Right lobe of liver (tissue), 6 donors: ENCODE results near the gene FILIP1L. TPM values are rescaled to one million over a fixed set of nuclear protein-coding genes. Genes with fewer than 3 reads are reported as not detected.

ENCODE experiments used
- ATAC-seq, 4 donors: fragments of 200-7000 bp; cut with Tn5 transposase; one replicate each; pipeline ENCODE4 v1.9.1; 2020; ENCODE audit warnings: mild to moderate bottlenecking in 4 of 4, moderate library complexity in 4 of 4
- DNase-seq, 3 donors: peaks; one replicate each; pipeline ENCODE4 v3.0.0-alpha.2; 2020
- H3K27ac ChIP-seq, 3 donors: fragments of 200-600 bp; one replicate each; pipeline ENCODE4 v1.8.0; 2022
- H3K27me3 ChIP-seq, 2 donors: fragments of 200-600 bp; one replicate each; pipeline ENCODE4 v1.8.0; 2022
- H3K36me3 ChIP-seq, 4 donors: fragments of 200-600 bp; sonication (generic) in 1 of 4; one replicate each; pipeline versions ENCODE4 v1.5.1 to v1.8.0; 2017 to 2022; ENCODE audit warnings: control low read depth in 1 of 4
- H3K4me1 ChIP-seq, 4 donors: fragments of 200-600 bp; sonication (generic) in 1 of 4; one replicate each; pipeline versions ENCODE4 v1.5.1 to v1.8.0; 2017 to 2022; ENCODE audit warnings: control low read depth in 1 of 4
- H3K4me3 ChIP-seq, 3 donors: fragments of 200-600 bp; one replicate each; pipeline ENCODE4 v1.8.0; 2022
- H3K9me3 ChIP-seq, 4 donors: fragments of 200-600 bp; sonication (generic) in 1 of 4; one replicate each; pipeline versions ENCODE4 v1.5.1 to v1.8.0; 2017 to 2022; ENCODE audit warnings: control low read depth in 1 of 4
- CTCF ChIP-seq, 4 donors: fragments of 200-600 bp in 3 of 4; fragments of 450-650 bp in 1 of 4; IDR thresholded peaks; one replicate each; pipeline versions ENCODE4 v1.5.1 to v1.8.0; 2016 to 2022; ENCODE audit warnings: antibody characterized with exemption in 4 of 4, mild to moderate bottlenecking in 2 of 4
- POLR2A ChIP-seq: fragments of 450-650 bp; IDR thresholded peaks from one replicate; pipeline ENCODE4 v1.6.1; 2017; ENCODE audit warnings: antibody characterized with exemption, mild to moderate bottlenecking
- WGBS: methylation state at CpG from one replicate; pipeline ENCODE4 v1.1.6; 2018; ENCODE audit warnings: low coverage, low lambda C conversion rate; ENCODE audit not compliant: insufficient coverage; ENCODE audit errors: missing lambda C conversion rate; 5-methylcytosine and 5-hydroxymethylcytosine counted together
- intact Hi-C, 2 donors: fragments of 100-400 bp; cut with DNase I; formaldehyde crosslinking; loops; one replicate each; pipeline versions ENCODE4 v1.11.2 to v1.14.1; 2022
- total RNA-seq, 6 experiments: library from RNA; depleted of rRNA in 2 of 6; stranded (reverse); fragments of >200 nt in 2 of 6; fragmentation: NEBNext Ultra II Directional in 3 of 6; extraction: Animal tissue kit (Norgen Biotek cat#: 25700) in 3 of 6; gene quantifications; one replicate each; pipeline versions ENCODE4 v1.1.0 to v1.2.4, GENCODE V29; 2016 to 2023
- donor health status: DM: no; HTN: yes; CAD: no.
- donor health status: DM: no; HTN: no; CAD: no.
- donor health status: DM: no; HTN: no; CAD: no.
- donor health status: DM: no; HTN: yes; CAD: no.
- donor health status: DM: no; HTN: yes; CAD: no.

FILIP1L gene
- total RNA-seq, 6 experiments from 2014 or later, result 0.97 to 10.8 (median 3.6) TPM

- intact Hi-C loops, result no loop called here
- peaks cover 0 to 3% (median 0%) of the 10 kb centered on the region in 4 donors for H3K4me1 ChIP-seq
- H3K9me3 ChIP-seq, result peaks cover 0 to 9% (median 0%) of the 10 kb centered on the region in 4 donors
- H3K27ac ChIP-seq, result no peak overlapping the region
- TF ChIP-seq CTCF (IDR thresholded peaks at IDR 0.05), result no peak
- no peak for TF ChIP-seq POLR2A
- no peak for DNase-seq
- 83% methylated on average over 7 of the region's 8 CpGs for WGBS
- H3K36me3 ChIP-seq, result no peaks in the 10 kb centered on the region
- H3K4me3 ChIP-seq, result no peak overlapping the region
- ATAC-seq, result no peak
- no peaks in the 10 kb centered on the region for H3K27me3 ChIP-seq
Observed at GRCh38 chr3:100151024-100151707, 36.9 kb upstream of the FILIP1L start.

GRCh38 chr3:100150473-100150872 lies 36.2 kb upstream of the FILIP1L start:
- Histone ChIP-seq H3K4me1 (peaks cover 0 to 3% (median 0%) of the 10 kb centered on the region in 4 donors), H3K27ac (no peak overlapping the region), H3K9me3 (peaks cover 0 to 4% (median 0%) of the 10 kb centered on the region in 4 donors), H3K27me3 (no peaks in the 10 kb centered on the region), H3K4me3 (no peak overlapping the region), H3K36me3 (no peaks in the 10 kb centered on the region)
- ATAC-seq (no peak), DNase-seq (no peak)
- 50% methylated on average over 1 of the region's 1 CpG for WGBS
- intact Hi-C loops, result no loop called here
- TF ChIP-seq POLR2A (no peak), CTCF (IDR thresholded peaks at IDR 0.05) (no peak)

GRCh38 chr3:100149713-100150415 lies 35.6 kb upstream of the FILIP1L start:
- Histone ChIP-seq H3K9me3 (no peaks in the 10 kb centered on the region), H3K27me3 (no peaks in the 10 kb centered on the region), H3K27ac (no peak overlapping the region), H3K4me3 (no peak overlapping the region), H3K36me3 (no peaks in the 10 kb centered on the region), H3K4me1 (no peaks in the 10 kb centered on the region)
- DNase-seq, result no peak
- intact Hi-C loops, result no loop called here
- TF ChIP-seq CTCF (IDR thresholded peaks at IDR 0.05) (no peak), POLR2A (no peak)
- WGBS, result 95% methylated on average over 5 of the region's 6 CpGs
- ATAC-seq, result no peak

GRCh38 chr3:100149130-100149529 lies 34.8 kb upstream of the FILIP1L start:
- no peaks in the 10 kb centered on the region for H3K27me3 ChIP-seq
- WGBS, result 67% methylated on average over 2 of the region's 2 CpGs
- no peak overlapping the region for H3K27ac ChIP-seq
- no peaks in the 10 kb centered on the region for H3K36me3 ChIP-seq
- ATAC-seq (no peak), DNase-seq (no peak)
- TF ChIP-seq POLR2A, result no peak
- no peak for TF ChIP-seq CTCF (IDR thresholded peaks at IDR 0.05)
- intact Hi-C loops, result no loop called here
- H3K4me1 ChIP-seq, result no peaks in the 10 kb centered on the region
- no peak overlapping the region for H3K4me3 ChIP-seq
- H3K9me3 ChIP-seq, result no peaks in the 10 kb centered on the region
